IMR-90 (cell line): ENCODE results near the gene EFNA5. TPM values are rescaled to one million over a fixed set of nuclear protein-coding genes. Genes with fewer than 3 reads are reported as not detected.

ENCODE experiments used
- ATAC-seq: fragments of 200-7000 bp; cut with Tn5 transposase; 2 replicates; pipeline ENCODE4 v1.9.1; 2020; ENCODE audit warnings: low read depth, mild to moderate bottlenecking, moderate library complexity
- BruUV-seq: library from RNA; stranded (reverse); fragments of 400-500 nt; replicated peaks from 2 replicates; lab custom pipeline; 2021; lab: Mats Ljungman, UMichigan
- CTCF ChIA-PET: fragments of 300-600 bp; formaldehyde crosslinking; extraction: SDS; loops from one replicate; lab custom pipeline; 2021; ENCODE audit warnings: antibody characterized with exemption; lab: Yijun Ruan, JAX
- POLR2A ChIA-PET: fragments of 300-600 bp; sonication (Branson Sonifier 250); formaldehyde crosslinking; loops from one replicate; lab custom pipeline; 2022; ENCODE audit warnings: antibody characterized with exemption; ENCODE audit not compliant: unreplicated experiment; lab: Charles Lee
- DNase-seq: peaks from one replicate; pipeline ENCODE4 v3.0.0; 2013
- H2AFZ ChIP-seq: replicated peaks from 2 replicates; pipeline ENCODE3; 2013; ENCODE audit warnings: low read length, mild to moderate bottlenecking; ENCODE audit not compliant: poor library complexity
- H2AK5ac ChIP-seq: 2 replicates; pipeline ENCODE4 v1.6.1; 2013; ENCODE audit warnings: low read depth, low read length, inconsistent platforms
- H2AK9ac ChIP-seq: replicated peaks from 2 replicates; pipeline ENCODE3; 2013; ENCODE audit warnings: mild to moderate bottlenecking, low read depth, low read length, moderate library complexity; ENCODE audit not compliant: poor library complexity
- H2BK120ac ChIP-seq: 2 replicates; pipeline ENCODE4 v1.6.1; 2013; ENCODE audit warnings: low read depth, low read length, inconsistent platforms
- H2BK15ac ChIP-seq: 3 replicates; pipeline ENCODE4 v1.6.1; 2013; ENCODE audit warnings: low read depth, low read length, inconsistent platforms
- H2BK20ac ChIP-seq: 2 replicates; pipeline ENCODE4 v1.6.1; 2013; ENCODE audit warnings: low read depth, mild to moderate bottlenecking, inconsistent platforms, low read length, moderate library complexity
- H2BK5ac ChIP-seq: 2 replicates; pipeline ENCODE4 v1.6.1; 2013; ENCODE audit warnings: mild to moderate bottlenecking, low read depth, low read length, inconsistent platforms; ENCODE audit not compliant: poor library complexity, severe bottlenecking
- H3K14ac ChIP-seq: replicated peaks from 2 replicates; pipeline ENCODE4 v1.6.1; 2013; ENCODE audit warnings: low read depth, low read length, inconsistent platforms
- H3K18ac ChIP-seq: 2 replicates; pipeline ENCODE4 v1.6.1; 2013; ENCODE audit warnings: low read depth, low read length, control low read depth
- H3K23ac ChIP-seq: 2 replicates; pipeline ENCODE4 v1.6.1; 2013; ENCODE audit warnings: low read depth, low read length, inconsistent platforms
- H3K27ac ChIP-seq: 2 replicates; pipeline ENCODE4 v1.5.1; 2013; ENCODE audit warnings: mild to moderate bottlenecking, control low read depth, low read length; ENCODE audit not compliant: insufficient read depth
- H3K27me3 ChIP-seq: 2 replicates; pipeline ENCODE4 v1.6.1; 2013; ENCODE audit warnings: low read length; ENCODE audit not compliant: control insufficient read depth, insufficient read depth
- H3K36me3 ChIP-seq: 2 replicates; pipeline ENCODE4 v1.6.1; 2013; ENCODE audit warnings: low read length, mixed read lengths; ENCODE audit not compliant: control insufficient read depth, insufficient read depth
- H3K4ac ChIP-seq: 2 replicates; pipeline ENCODE4 v1.6.1; 2013; ENCODE audit warnings: low read depth, low read length, inconsistent platforms
- H3K4me1 ChIP-seq: 2 replicates; pipeline ENCODE4 v1.6.1; 2013; ENCODE audit warnings: low read length, mixed read lengths; ENCODE audit not compliant: control insufficient read depth, insufficient read depth
- H3K4me2 ChIP-seq: 2 replicates; pipeline ENCODE4 v1.6.1; 2013; ENCODE audit warnings: low read depth, mild to moderate bottlenecking, control low read depth, low read length, moderate library complexity
- H3K4me3 ChIP-seq: 2 replicates; pipeline ENCODE4 v1.5.1; 2013; ENCODE audit warnings: low read depth, mild to moderate bottlenecking, control low read depth, low read length, moderate library complexity; ENCODE audit not compliant: insufficient read depth
- H3K56ac ChIP-seq: 2 replicates; pipeline ENCODE4 v1.6.1; 2013; ENCODE audit warnings: low read length, inconsistent platforms; ENCODE audit not compliant: insufficient read depth; ENCODE audit errors: extremely low read depth
- H3K79me1 ChIP-seq, 2 experiments: 2 replicates each; pipeline ENCODE4 v1.6.1; 2013; ENCODE audit warnings: low read length in 2 of 2, inconsistent platforms in 1 of 2, low read depth in 1 of 2
- H3K9ac ChIP-seq: 2 replicates; pipeline ENCODE4 v1.6.1; 2013; ENCODE audit warnings: low read depth, low read length, control low read depth
- H3K9me1 ChIP-seq: 2 replicates; pipeline ENCODE4 v1.6.1; 2013; ENCODE audit warnings: low read length, inconsistent platforms; ENCODE audit not compliant: insufficient read depth
- H3K9me3 ChIP-seq: 2 replicates; pipeline ENCODE4 v1.6.1; 2013; ENCODE audit warnings: low read length; ENCODE audit not compliant: control insufficient read depth, insufficient read depth
- H4K20me1 ChIP-seq: 2 replicates; pipeline ENCODE4 v1.6.1; 2013; ENCODE audit warnings: low read length, inconsistent platforms; ENCODE audit not compliant: insufficient read depth
- H4K5ac ChIP-seq: 2 replicates; pipeline ENCODE4 v1.6.1; 2013; ENCODE audit warnings: mild to moderate bottlenecking, low read depth, low read length, control low read depth
- H4K8ac ChIP-seq, 2 experiments: 2 replicates each; pipeline ENCODE4 v1.6.1; 2013; ENCODE audit warnings: low read depth in 2 of 2, low read length in 2 of 2, control low read depth in 1 of 2, inconsistent platforms in 1 of 2
- H4K91ac ChIP-seq: 2 replicates; pipeline ENCODE4 v1.6.1; 2013; ENCODE audit warnings: low read depth, low read length, inconsistent platforms; ENCODE audit not compliant: insufficient read depth
- NFE2L2 ChIP-seq: fragments of 150-350 bp; IDR thresholded peaks from 2 replicates; pipeline ENCODE4 v1.6.1; 2016; ENCODE audit warnings: low read depth, mild to moderate bottlenecking, low read length
- WGBS, 2 experiments: methylation state at CpG; one replicate each; pipeline versions ENCODE4 v1.1.5 to v1.1.7; 2013; ENCODE audit warnings: missing lambda C conversion rate in 2 of 2; ENCODE audit not compliant: insufficient read length in 1 of 2; ENCODE audit errors: extremely low coverage in 2 of 2; 5-methylcytosine and 5-hydroxymethylcytosine counted together
- dilution Hi-C: fragments of 300-500 bp; cut with HindIII; formaldehyde crosslinking; loops from one replicate; pipeline ENCODE4 v1.14.3; 2018; ENCODE audit warnings: low sequenced_read_pairs; ENCODE audit not compliant: unreplicated experiment
- in situ Hi-C: fragments of 300-500 bp; cut with MboI; formaldehyde crosslinking; loops from 3 replicates; pipeline ENCODE4 v1.14.3; 2019; ENCODE audit warnings: low sequenced_read_pairs, inconsistent platforms, mixed read lengths
- intact Hi-C: fragments of 100-400 bp; cut with micrococcal nuclease; formaldehyde crosslinking; loops from 2 replicates; pipeline ENCODE4 v1.10.0; 2022
- polyA plus RNA-seq, 3 experiments: library from polyadenylated mRNA; depleted of rRNA; stranded (reverse); fragments of >200 nt; gene quantifications; 2 replicates each; pipeline ENCODE4 v1.2.3, GENCODE V29; 2012; ENCODE audit warnings: low replicate concordance in 1 of 3
- total RNA-seq: library from RNA; depleted of rRNA; stranded (reverse); fragments of >200 nt; gene quantifications from 2 replicates; pipeline ENCODE4 v1.2.3, GENCODE V29; 2012

Gene EFNA5
- total and polyA plus RNA-seq, 2 of the 4 experiments (the other 2 are of a cell fraction), result 1.5 to 1.6 TPM

- no TSS peak for BruUV-seq
- H3K4me3 ChIP-seq, result no peak overlapping the region
- ATAC-seq, result no peak
- no peak overlapping the region for H4K91ac ChIP-seq
- H4K20me1 ChIP-seq, result no peaks in the 10 kb centered on the region; the same call in 1 of the 2 replicates
- H3K27me3 ChIP-seq, result no peaks in the 10 kb centered on the region
- in situ Hi-C loops, result no loop called here
- no peak overlapping the region for H2BK20ac ChIP-seq
- intact Hi-C loops, result no loop called here
- no peak overlapping the region for H2AK5ac ChIP-seq
- peak overlapping the region; percentile 41 for H2AFZ ChIP-seq
- H3K4me2 ChIP-seq, result no peak overlapping the region
- no peak overlapping the region for H2BK5ac ChIP-seq
- no peak overlapping the region for H3K14ac ChIP-seq
- H3K4ac ChIP-seq, result no peak overlapping the region
- dilution Hi-C loops, result no loop called here
- no peak overlapping the region for H3K27ac ChIP-seq
- no peak overlapping the region for H4K5ac ChIP-seq
- H3K23ac ChIP-seq, result no peak overlapping the region
- no peaks in the 10 kb centered on the region for H3K36me3 ChIP-seq
- H3K9ac ChIP-seq, result no peak overlapping the region
- POLR2A ChIA-PET, result no interaction called here
- no peak overlapping the region for H2BK15ac ChIP-seq
- no peak overlapping the region for H2BK120ac ChIP-seq
- no peak overlapping the region for H3K18ac ChIP-seq
- H3K9me1 ChIP-seq, result no peaks in the 10 kb centered on the region
- CTCF ChIA-PET, result no interaction called here
- H3K9me3 ChIP-seq, result no peaks in the 10 kb centered on the region
- WGBS, 2 experiments, result 79 to 100% methylated on average over 2 of the region's 4 CpGs
- no peaks in the 10 kb centered on the region for H3K4me1 ChIP-seq
- no peak for TF ChIP-seq NFE2L2
- DNase-seq, result no peak
- no peak overlapping the region for H3K56ac ChIP-seq
- no peak overlapping the region for H4K8ac ChIP-seq
- H3K79me1 ChIP-seq, result no peaks in the 10 kb centered on the region; a peak in 1 of 4 replicates
- H2AK9ac ChIP-seq, result no peak overlapping the region
These were observed 38.9 kb downstream of the EFNA5 start for GRCh38 chr5:107631805-107632362.
